ENCODE data around the gene CD44. TPM values are rescaled to one million over a fixed set of nuclear protein-coding genes. Genes with fewer than 3 reads are reported as not detected.

Gene CD44
- total RNA-seq, 4 donors from 2014 or later = 19.5 to 32.5 (median 29.2) TPM

DNA sequence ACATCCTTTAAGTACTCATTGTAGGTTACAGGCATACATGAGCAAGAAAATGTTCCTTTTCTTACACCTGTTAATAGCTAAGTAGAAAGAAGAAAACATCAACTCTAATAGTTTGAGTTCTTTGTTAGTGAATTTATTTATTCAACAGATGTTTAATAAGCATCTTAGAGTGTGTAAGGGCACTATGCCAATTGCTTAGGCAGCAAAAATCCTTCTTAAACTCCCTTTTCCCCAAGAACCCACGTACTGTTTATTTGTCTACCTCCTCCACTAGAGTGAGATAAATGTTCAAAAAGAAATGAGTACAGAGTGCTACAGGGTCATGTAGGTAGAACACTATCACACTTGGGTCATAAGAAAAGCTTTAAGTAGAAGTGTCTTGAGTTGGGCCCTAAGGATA, 131.4 kb downstream of the CD44 start:
- no peak overlapping the region for H3K27ac ChIP-seq
- intact Hi-C loops (cut with DNase I; ENCODE audit: low total_unique reads) (no loop called here), in situ Hi-C loops (cut with MboI; ENCODE audit: low sequenced_read_pairs in 4 of 4) (no loop called here)
- H3K4me1 ChIP-seq = peaks cover 0 to 1% of the 10 kb centered on the region in 2 donors
- TF ChIP-seq POLR2A (IDR thresholded peaks at IDR 0.05) = no peak
- TF ChIP-seq, protein P1, sequence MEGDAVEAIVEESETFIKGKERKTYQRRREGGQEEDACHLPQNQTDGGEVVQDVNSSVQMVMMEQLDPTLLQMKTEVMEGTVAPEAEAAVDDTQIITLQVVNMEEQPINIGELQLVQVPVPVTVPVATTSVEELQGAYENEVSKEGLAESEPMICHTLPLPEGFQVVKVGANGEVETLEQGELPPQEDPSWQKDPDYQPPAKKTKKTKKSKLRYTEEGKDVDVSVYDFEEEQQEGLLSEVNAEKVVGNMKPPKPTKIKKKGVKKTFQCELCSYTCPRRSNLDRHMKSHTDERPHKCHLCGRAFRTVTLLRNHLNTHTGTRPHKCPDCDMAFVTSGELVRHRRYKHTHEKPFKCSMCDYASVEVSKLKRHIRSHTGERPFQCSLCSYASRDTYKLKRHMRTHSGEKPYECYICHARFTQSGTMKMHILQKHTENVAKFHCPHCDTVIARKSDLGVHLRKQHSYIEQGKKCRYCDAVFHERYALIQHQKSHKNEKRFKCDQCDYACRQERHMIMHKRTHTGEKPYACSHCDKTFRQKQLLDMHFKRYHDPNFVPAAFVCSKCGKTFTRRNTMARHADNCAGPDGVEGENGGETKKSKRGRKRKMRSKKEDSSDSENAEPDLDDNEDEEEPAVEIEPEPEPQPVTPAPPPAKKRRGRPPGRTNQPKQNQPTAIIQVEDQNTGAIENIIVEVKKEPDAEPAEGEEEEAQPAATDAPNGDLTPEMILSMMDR (IDR thresholded peaks at IDR 0.05 in 4 of 5, conservative IDR thresholded peaks at IDR 0.05 in 1 of 5) = no peak
- no peaks in the 10 kb centered on the region for H3K27me3 ChIP-seq
- no peaks in the 10 kb centered on the region for H3K9me3 ChIP-seq
- no peak overlapping the region for H3K4me3 ChIP-seq
- ATAC-seq (no peak), DNase-seq (no peak)
- no peaks in the 10 kb centered on the region for H3K36me3 ChIP-seq

DNA sequence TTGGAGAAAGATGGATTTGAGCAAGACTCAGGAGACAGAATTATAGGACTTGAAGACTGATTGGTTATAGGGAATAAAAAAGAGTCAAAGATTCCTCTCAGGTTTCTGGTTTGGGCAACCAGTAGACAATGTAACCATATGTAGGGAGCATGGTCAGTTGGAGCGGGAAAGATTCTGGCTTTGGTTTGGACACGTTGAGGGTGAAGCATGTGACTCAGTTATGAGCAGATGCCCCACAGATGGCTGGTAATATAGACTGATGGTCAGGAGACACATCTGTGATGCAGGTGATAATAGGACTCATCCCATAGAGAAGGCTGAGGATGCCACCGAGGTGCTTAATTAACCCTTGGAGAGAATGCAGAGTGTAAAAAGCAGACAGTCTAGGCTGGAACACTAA, 132.1 kb downstream of the CD44 start:
- Histone ChIP-seq H3K4me1 (peaks cover 0 to 4% of the 10 kb centered on the region in 2 donors), H3K4me3 (no peak overlapping the region), H3K27me3 (no peaks in the 10 kb centered on the region), H3K9me3 (no peaks in the 10 kb centered on the region), H3K36me3 (no peaks in the 10 kb centered on the region), H3K27ac (no peak overlapping the region)
- DNase-seq (no peak), ATAC-seq (no peak)
- TF ChIP-seq, protein P1 (IDR thresholded peaks at IDR 0.05 in 4 of 5, conservative IDR thresholded peaks at IDR 0.05 in 1 of 5) = no peak
- TF ChIP-seq POLR2A (IDR thresholded peaks at IDR 0.05) = no peak
- intact Hi-C loops (cut with DNase I; ENCODE audit: low total_unique reads) (no loop called here), in situ Hi-C loops (cut with MboI; ENCODE audit: low sequenced_read_pairs in 4 of 4) (no loop called here)

DNA sequence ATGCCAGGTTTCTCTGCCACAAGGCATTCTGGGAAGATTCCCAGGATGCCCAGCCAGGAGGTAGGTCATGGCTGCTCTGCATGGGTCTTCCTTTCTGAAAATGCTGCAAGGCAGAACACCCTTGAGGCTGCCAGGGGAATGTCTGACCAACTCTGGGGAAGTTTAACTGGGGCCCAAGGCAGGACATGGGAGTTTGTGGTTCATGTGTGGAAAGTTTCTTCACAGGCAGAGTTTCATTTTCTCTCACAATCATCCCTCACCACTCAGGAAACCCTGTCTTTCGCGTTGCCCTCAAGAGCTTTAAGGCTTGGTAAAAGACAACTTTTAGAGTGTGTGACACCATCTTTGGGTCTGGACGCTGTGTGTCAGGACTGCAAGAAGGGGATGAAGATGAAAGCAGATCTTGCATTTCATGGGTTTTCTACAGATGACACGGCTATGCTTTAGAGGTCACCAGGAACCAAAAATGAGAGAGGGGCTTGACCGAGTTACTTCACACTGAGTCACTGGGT, 133.5 kb downstream of the CD44 start:
- in situ Hi-C loops (cut with MboI; ENCODE audit: low sequenced_read_pairs in 4 of 4) = no loop called here
- no peak overlapping the region for H3K4me3 ChIP-seq
- no peak for ATAC-seq
- H3K36me3 ChIP-seq = no peaks in the 10 kb centered on the region
- no peak overlapping the region for H3K27ac ChIP-seq
- no peaks in the 10 kb centered on the region for H3K27me3 ChIP-seq
- H3K4me1 ChIP-seq = peaks cover 0 to 4% of the 10 kb centered on the region in 2 donors
- DNase-seq = no peak
- intact Hi-C loops (cut with DNase I; ENCODE audit: low total_unique reads) = no loop called here
- TF ChIP-seq, protein P1 (IDR thresholded peaks at IDR 0.05 in 4 of 5, conservative IDR thresholded peaks at IDR 0.05 in 1 of 5) = no peak
- no peak for TF ChIP-seq POLR2A (IDR thresholded peaks at IDR 0.05)
- H3K9me3 ChIP-seq = no peaks in the 10 kb centered on the region

DNA sequence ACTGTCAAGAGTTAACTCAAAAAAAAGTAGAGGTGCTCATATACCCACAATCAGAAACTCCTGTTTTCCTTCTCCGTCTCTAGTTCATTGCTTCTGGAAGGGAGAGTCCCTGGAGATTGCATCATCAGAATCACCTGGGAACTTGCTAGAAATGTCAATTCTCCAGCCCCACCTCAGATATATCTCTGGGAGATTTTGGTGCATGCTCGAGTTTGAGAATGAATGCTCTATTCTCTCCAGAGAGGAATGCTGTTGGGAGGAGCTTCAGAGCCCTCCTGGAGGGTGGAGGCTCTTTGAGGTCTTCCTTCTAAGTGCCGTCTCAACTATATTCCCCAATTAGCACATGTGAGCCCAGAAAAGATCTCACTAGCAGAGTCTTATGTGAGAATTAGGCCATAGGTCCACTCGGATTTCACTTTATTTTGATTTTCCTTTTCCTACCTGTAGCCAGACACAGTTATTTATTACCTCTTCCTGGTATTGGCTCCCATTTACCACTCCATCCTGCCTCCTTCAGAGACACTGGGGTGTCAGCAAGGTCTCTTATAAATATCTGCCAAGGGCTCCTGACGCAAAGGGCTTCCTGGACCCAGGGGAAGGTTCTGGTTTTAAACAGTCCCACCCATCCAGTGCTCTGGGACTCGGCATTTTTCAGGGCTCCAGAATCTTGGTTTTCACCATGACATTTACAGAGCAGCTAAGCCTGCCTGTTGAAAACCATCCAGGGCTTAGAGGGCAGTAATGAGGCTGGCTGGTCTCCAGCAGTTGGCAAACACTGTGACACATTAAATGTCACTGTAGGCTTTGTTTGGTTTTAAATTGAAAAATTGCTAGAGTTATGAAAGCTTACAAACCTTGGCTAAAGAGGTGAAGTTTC, 136.2 kb downstream of the CD44 start:
- no peak overlapping the region for H3K4me3 ChIP-seq
- ATAC-seq (no peak), DNase-seq (no peak)
- H3K36me3 ChIP-seq = no peaks in the 10 kb centered on the region
- TF ChIP-seq POLR2A (IDR thresholded peaks at IDR 0.05) = no peak
- TF ChIP-seq, protein P1 (IDR thresholded peaks at IDR 0.05 in 4 of 5, conservative IDR thresholded peaks at IDR 0.05 in 1 of 5) = no peak
- intact Hi-C loops (cut with DNase I; ENCODE audit: low total_unique reads) = no loop called here
- in situ Hi-C loops (cut with MboI; ENCODE audit: low sequenced_read_pairs in 4 of 4) = no loop called here
- H3K27me3 ChIP-seq = no peaks in the 10 kb centered on the region
- H3K4me1 ChIP-seq = peaks cover 0 to 4% of the 10 kb centered on the region in 2 donors
- no peak overlapping the region for H3K27ac ChIP-seq
- no peaks in the 10 kb centered on the region for H3K9me3 ChIP-seq

All from gastrocnemius medialis (tissue), 4 donors.